Measurements from ENCODE around the gene GJB1. TPM values are rescaled to one million over a fixed set of nuclear protein-coding genes. Genes with fewer than 3 reads are reported as not detected.

The GJB1 gene
- total RNA-seq, 1 donor from 2014 or later: not detected

DNA sequence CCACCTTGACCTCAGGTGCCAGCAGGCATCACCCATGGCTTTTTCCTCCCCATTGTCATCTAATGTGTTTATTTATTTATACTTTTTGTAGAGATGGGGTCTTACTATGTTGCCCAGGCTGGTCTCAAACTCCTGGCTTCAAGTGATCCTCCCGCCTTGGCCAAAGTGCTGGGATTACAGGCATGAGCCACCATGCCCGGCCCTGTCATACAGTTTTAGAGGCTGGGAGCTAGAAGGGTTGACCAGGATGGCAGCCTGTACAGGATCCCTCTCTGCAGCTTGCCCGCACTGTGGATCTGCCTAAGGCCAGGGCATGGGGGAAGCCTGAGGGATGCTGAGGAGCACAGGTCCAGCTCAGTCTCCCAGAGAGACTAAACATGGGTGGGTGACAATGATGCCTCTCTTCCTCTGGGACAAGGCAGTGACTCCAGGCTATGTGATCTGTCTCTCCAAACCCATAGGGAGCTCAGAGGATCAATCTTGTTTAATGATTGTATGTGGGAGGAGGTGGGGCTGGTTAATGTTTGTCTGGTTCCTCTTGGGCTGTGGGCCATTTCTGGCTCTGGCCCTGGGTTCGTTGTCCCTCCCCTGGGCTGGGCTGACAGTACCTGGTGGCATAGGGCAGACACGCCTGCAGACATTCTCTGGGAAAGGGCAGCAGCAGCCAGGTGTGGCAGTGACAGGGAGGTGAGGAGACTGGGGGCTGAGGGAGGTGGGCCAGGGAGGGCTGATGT is 8.3 kb upstream of the GJB1 start:
- no peak for DNase-seq (ENCODE audit: extremely low read depth, low read depth, low spot score)

DNA sequence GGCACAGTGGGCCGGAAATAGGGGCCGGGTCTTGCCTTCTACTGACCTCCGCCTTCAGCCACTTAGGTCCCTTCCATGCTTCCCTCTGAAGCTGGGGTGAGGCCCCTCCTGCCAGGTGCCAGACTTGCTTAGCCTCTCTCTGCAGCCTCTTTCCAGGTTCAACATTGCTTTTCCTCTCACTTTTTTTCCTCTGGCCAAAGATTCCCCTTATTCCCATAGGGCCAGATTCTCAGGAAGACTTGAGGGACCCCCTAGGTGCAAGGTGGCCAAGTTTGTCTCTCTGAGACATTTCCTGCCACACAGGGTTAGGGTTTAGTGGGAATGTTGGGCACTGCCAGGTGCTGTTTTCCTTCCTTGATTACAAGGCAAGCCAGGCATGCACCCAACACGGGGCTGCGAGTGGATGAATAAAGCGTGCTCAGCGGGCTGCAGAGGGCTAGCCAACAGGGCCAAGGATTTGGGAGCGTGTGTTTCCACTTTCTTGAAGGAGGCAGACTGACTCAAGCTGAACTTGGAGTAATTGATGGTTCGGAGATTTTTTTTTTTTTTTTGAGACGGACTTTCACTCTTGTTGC is 7.6 kb upstream of the GJB1 start:
- DNase-seq (ENCODE audit: extremely low read depth, low read depth, low spot score): no peak

DNA sequence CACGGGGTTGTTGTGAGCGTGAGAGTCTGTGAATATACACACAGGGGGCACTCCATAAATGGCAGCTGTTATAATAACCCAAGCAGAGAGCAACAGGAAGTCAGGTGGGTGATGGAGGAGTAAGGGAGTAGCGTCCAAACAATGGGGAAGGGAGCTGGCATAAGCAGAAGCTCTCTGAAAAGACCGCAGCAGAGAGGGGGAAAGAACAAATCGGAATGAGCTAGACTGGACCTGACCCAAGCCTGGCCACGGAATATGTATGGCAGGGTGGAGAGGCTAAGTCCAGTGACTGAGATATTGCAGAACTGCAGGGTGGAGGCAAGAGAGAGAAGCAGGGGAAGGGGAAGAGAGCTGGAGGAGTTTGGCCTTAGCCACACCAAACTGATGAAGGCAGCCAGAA is 6.5 kb upstream of the GJB1 start:
- no peak for DNase-seq (ENCODE audit: extremely low read depth, low read depth, low spot score)

DNA sequence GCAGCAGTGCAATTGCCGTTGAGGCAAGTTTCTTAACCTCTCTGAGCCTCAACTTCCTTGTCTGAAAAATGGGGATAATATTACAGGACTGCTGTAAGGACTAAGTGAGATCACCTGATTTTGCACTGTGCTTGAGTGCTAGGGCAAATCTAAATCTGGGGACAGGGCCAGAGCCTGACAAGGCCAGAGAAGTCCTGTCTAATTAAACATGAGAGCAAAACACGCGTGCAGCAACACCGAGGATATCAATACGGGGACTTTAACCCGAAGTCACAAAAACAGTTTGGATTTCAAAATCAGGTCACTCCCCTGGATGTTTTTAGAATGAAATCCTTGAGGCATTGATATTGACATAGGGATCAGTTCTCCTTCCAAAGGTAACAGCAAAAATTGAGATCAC is 5.7 kb upstream of the GJB1 start:
- DNase-seq (ENCODE audit: extremely low read depth, low read depth, low spot score): no peak

DNA sequence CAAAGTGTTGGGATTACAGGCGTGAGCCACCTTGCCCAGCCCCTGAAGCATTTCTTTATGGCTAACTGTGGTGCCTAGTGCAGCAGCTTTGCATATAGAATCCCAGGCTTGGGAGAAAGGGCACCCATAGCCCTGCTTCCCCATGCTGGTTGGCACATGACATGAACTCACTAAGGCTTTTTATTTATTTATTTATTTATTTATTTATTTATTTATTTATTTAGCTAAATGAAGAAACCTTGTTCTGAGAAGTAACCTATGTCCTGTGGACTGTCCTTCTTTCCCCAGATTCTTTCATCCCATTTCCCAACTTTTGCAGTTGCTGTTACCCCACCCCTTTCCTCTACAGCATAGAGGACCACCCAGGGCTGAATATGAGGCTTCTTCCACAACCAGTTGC is 1.9 kb upstream of the GJB1 start:
- no peak for DNase-seq (ENCODE audit: extremely low read depth, low read depth, low spot score)

DNA sequence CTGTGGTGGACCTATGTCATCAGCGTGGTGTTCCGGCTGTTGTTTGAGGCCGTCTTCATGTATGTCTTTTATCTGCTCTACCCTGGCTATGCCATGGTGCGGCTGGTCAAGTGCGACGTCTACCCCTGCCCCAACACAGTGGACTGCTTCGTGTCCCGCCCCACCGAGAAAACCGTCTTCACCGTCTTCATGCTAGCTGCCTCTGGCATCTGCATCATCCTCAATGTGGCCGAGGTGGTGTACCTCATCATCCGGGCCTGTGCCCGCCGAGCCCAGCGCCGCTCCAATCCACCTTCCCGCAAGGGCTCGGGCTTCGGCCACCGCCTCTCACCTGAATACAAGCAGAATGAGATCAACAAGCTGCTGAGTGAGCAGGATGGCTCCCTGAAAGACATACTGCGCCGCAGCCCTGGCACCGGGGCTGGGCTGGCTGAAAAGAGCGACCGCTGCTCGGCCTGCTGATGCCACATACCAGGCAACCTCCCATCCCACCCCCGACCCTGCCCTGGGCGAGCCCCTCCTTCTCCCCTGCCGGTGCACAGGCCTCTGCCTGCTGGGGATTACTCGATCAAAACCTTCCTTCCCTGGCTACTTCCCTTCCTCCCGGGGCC is 1.2 kb downstream of the GJB1 start:
- no peak for DNase-seq (ENCODE audit: extremely low read depth, low read depth, low spot score)

DNA sequence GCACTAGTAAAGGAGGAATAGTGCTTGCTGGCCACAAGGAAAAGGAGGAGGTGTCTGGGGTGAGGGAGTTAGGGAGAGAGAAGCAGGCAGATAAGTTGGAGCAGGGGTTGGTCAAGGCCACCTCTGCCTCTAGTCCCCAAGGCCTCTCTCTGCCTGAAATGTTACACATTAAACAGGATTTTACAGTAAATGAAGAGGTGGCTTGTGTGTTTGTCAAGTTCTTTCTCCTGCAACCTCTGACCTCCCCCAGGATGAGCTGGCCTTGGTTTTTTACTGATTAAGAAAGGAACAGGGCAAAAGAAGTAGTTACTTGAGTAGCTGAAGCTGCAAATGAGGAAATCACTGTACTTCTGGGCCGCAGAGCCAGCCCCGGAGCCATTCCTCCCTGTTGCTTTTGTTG is 2.0 kb downstream of the GJB1 start:
- DNase-seq (ENCODE audit: extremely low read depth, low read depth, low spot score): no peak

DNA sequence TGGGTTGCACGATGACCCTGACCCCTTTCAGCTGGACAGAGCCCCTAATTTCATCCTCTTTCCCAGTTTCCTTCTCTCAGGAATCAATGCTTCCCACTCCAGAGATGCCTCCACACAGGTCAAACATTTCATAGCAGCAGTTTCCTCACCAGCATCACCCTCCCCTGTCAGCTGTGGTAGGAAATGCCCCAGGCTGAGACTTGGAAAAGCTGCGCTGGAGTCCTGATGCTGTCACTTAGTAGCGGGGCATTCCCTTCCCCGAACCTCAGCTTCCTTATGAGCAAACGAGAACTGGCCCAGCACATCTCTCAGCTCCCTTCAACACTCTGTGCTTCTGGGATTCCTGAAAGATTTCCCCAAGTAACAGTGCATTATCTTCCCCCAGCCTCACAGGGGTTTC is 2.7 kb downstream of the GJB1 start:
- no peak for DNase-seq (ENCODE audit: extremely low read depth, low read depth, low spot score)

DNA sequence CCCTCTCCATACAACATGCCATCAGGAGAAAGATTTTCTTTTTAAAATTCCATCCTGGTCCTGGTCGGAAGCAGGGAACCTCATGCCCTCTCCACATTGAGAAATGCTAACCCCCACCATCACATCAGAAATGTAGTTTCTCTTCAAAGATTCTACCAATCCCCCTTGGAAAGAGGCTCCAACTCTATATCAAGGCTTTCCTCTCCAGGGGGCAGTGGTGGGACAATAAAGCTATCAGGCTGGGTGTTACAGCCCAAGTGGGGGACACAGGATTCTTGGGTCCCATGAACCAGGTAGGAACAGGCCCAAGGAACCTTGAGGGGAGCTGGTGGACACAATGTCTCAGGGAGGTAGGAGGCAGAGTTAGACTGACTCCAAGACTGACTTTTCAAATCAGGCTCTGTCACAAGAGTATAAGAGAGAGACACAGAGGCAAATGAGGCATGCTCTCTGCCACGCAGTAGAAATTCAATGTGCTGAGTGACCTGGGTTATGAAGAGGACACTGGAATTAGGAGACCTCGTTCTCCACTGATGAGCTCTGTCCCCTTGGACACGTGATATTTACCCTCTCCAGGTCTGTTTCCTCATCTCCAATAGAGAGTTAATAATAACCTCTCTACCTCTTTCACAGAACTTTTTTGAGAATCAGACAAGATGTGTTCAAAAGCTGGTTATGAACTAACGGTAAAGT is 4.5 kb downstream of the GJB1 start:
- no peak for DNase-seq (ENCODE audit: extremely low read depth, low read depth, low spot score)

DNA sequence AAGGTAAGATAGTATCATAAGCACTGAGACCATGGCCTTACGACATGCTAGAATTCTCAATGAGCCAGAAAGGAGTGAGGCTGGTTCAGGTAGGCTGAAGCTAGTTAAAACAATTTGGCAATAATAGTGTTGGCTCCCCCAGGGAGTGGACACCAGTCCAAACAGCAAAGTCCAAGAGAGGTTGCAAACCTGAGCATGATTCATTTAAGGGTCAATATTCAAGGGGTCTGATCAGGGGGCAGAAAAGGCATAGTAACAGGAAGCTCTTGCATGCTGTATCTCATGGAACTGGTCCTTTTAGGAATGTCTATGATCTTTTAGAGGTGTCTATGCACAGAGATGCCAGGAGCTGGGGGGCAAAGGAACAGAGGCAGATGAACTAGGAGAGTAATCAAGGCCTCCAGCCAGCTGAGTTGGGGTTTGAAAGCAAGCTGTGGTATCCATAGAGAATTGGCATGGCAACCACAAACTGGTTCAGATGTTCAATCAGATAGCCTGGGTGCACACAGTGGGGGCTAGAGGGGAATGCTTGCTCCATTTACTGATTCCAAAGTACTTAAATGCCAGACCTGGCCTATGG is 5.1 kb downstream of the GJB1 start:
- no peak for DNase-seq (ENCODE audit: extremely low read depth, low read depth, low spot score)

DNA sequence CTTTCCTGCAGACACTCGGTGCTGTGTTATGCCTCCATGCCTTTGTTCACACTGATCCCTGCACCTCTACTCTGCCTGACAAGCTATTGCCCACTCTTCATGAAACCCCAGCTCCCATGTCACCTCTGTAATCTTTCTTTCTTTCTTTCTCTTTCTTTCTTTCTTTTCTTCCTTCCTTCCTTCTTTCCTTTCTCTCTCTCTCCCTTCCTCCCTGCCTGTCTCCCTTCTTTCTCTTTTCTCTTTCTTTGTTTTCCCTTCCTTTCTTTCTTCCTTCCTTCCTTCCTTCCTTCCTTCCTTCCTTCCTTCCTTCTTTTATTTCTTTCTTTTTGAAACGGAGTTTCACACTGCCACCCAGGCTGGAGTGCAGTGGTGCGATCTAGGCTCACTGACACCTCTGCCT is 12.5 kb downstream of the GJB1 start:
- DNase-seq (ENCODE audit: extremely low read depth, low read depth, low spot score): no peak

DNA sequence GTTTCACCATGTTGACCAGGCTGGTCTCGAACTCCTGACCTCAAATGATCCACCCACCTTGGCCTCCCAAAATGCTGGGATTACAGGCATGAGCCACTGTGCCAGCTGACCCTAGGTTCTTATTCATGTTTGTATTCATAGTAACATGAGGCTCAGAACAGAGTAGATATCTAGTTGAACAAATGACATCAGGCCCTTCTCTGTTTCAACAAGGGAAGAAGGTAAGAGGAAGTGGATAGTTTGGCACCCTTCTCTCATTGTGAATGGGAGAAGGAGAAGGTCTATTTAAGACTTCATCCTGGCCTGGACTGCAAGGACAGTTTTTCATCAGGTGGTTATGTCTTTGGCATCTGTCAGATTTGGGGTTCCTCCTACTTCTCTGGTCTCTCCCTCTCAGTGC is 13.8 kb downstream of the GJB1 start:
- no peak for DNase-seq (ENCODE audit: extremely low read depth, low read depth, low spot score)

DNA sequence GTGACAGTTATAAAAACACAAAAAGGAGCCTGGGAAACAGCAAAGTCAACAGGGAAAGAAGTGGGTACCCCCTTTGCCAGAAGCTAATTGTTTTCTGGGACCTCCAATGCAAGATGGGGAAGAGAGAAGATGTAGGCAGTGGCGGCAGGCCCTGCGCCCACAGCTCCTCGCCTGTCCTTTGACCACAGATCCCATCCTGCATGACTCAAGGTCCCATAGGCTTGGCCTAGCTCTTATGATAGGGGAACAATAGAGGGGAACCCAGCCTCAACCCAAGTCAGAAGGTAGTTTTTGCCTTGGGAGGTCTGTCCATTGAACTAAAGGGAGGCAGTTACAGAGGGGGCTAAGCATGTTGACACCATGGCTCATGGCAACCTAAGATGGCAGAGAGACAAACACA is 16.8 kb downstream of the GJB1 start:
- DNase-seq (ENCODE audit: extremely low read depth, low read depth, low spot score): no peak

DNA sequence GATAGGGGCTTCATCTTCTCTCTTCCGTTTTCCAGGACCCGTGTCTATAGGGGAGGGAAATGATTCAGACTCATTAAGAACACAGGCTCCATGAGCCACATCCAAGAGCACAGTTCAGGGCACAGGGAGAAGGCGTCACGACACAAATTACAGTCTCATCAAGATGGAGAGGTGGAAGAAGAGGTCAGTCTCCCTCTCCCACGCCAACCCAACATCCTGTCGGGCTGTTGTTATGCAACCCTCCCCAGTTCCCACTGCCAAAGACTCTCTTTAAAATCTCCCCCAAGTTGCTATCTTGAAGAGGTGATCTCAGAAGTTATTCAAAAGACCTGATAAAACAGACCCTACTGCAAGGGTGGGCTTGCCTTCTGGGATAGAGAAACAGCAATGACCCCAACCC is 18.3 kb downstream of the GJB1 start:
- no peak for DNase-seq (ENCODE audit: extremely low read depth, low read depth, low spot score)

DNA sequence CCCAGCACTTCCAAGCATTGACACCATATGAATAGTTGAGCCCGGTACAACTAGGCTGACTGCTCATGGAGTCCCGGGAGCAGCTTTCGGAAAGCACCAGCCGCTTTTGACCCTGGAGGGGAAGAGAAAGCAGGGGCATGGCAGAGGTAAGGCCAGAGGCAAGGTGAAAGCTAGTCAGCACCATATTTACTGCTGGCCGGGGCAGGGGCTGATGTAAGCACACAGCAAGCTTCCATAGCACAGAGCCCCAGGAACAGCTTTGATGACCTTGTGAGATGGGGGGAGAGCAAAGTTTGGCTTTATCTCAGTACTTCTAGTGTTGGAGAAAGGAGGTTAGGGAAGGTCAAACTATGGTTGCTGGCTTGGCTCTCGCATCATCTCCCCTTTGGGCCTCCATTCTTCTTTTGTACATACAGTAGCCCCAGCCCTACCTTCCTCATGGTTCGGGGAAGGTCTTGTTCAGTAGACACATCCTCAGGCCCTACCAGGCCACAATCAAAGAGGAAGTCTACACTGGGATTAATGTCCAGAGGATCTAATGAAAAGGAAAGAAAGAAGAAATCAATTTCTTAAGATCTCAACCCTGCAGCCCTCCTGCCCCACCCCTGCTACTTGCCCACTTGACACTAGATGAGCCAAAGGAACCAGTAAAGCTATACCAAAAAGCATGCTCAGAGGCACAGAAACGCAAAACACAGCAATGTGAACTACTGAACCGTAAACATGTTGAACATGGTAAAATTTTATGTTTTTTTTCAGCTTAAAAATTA is 21.5 kb downstream of the GJB1 start:
- DNase-seq (ENCODE audit: extremely low read depth, low read depth, low spot score): no peak

DNA sequence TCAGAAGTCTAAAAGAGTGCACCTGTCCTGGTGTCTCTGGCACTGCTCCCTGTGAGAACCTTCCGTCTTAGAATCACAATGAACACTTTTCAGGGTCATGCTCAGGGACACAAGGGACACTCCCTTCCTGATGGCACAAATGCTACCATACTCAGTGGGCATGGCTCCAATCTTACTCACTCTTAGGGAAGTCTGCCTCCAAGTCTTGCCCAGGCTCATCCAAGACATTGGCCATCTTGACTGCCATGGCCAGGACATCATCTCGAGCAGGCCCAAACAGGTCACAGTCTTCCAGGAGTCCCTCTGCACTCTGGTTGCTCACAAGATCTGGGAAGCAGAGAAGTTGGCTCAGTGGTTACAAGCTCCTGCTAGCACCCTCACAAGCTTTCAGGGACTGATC is 22.1 kb downstream of the GJB1 start:
- no peak for DNase-seq (ENCODE audit: extremely low read depth, low read depth, low spot score)

DNA sequence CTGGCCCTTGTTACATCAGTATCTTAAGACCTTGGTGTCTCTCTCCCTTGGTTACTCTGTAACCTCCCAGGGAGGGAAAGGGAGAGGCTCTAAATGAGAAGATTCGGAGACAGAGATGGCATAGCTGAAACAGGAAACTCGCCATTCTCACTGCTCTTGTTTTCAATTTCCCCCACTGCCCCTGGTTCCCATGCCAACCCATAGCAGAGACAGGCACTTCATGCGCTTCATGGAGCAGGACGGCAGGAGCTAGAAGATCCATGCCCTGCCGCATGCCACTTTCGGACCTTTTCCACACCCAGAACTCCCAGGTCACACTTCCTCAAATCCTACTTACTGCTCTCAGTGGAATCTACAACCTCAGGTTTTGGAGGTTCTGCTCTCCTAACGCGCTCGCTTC is 27.8 kb downstream of the GJB1 start:
- no peak for DNase-seq (ENCODE audit: extremely low read depth, low read depth, low spot score)

DNA sequence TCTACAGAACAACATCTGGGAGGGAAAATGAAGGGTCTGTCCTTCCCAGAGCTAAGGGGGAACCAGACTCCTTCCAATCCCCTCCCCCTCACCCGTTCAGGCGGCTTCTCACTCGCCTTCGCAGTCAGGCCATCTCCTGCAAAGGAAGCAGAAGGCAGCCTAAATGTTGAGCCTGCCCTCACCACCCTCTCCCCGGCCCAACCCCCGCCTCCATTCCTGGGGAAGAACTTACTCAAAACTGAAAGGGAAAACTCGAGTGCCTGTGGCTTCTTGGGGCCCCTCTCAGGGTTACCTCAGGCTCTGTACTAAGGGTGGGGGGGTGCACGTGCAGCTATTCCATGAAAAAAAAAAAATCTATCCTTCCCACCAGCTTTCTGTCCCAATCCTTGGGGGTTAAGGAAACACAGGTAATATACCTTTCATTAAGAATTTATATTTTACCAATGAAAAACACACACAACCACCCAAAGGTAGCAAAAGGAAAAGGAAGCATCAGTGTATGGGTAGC is 28.5 kb downstream of the GJB1 start:
- no peak for DNase-seq (ENCODE audit: extremely low read depth, low read depth, low spot score)

DNA sequence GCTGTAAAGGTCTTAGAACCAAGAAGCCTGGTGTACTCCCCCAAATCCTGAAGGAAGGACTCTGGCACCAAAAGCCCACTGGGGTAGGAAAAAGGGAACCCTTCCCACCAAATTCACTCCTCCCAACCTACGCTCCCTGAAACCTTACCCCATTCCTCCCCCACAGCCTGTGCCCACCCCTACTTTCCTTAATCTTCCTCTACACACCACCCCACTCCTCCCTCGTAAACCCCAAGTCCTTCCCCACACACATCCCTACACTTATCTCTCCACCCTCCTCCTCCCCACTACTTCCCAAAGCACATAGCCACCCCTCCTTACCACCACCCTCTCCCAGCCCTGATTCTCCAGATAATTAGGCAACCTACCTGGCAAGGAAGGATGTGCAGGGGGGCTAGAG is 29.2 kb downstream of the GJB1 start:
- DNase-seq (ENCODE audit: extremely low read depth, low read depth, low spot score): no peak

DNA sequence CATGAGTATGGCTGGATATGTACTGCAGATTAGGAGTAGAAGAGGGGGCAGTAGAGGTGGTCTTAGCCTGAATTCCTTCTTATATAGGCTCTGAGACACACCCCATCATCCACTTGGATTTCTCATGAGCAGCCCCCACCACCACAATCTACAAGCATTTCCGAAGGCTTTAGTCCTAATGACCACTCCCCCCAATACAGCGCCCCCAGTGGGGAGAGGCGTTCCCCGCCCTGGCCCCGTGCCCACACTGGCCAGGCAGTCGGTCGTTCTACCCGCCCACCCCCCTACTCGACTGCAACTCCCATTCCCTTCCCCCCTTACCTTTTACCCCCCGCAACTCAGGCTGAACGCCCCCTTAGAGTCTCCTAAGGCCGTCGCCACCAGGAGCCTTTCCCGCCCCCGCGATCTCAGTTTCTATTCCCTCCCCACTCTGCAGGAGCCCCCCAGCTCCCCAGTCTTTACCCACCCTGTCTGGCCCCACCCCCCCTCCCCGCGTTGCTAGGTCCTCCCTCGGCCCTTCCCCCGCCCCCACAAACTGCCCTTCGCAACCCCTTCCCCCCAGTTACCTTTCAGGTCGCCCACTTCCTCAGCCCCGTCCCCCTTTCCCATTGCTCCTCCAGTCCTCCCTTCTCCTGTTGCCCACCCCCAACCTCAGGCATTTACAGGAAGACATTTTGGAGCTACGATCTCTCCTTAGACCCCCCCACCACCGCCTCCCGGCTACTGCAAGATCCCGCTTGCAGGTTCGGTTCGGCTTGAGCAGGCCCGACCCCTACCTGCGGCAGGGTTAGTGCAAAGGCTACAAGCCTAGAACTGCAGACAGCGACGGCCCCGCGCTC is 30.4 kb downstream of the GJB1 start:
- DNase-seq (ENCODE audit: extremely low read depth, low read depth, low spot score): no peak

All from glomerular endothelial cell (primary cell).